IMR-90 (cell line): ENCODE measurements around the gene MRPL57. TPM values are rescaled to one million over a fixed set of nuclear protein-coding genes. Genes with fewer than 3 reads are reported as not detected.
A peak's percentile ranks its signal among the peaks of the same experiment; 100 is the strongest.

ENCODE experiments used
- ATAC-seq: fragments of 200-7000 bp; cut with Tn5 transposase; 2 replicates; pipeline ENCODE4 v1.9.1; 2020; ENCODE audit warnings: low read depth, mild to moderate bottlenecking, moderate library complexity
- BruUV-seq: library from RNA; stranded (reverse); fragments of 400-500 nt; replicated peaks from 2 replicates; lab custom pipeline; 2021; lab: Mats Ljungman, UMichigan
- CTCF ChIA-PET: fragments of 300-600 bp; formaldehyde crosslinking; extraction: SDS; loops from one replicate; lab custom pipeline; 2021; ENCODE audit warnings: antibody characterized with exemption; lab: Yijun Ruan, JAX
- POLR2A ChIA-PET: fragments of 300-600 bp; sonication (Branson Sonifier 250); formaldehyde crosslinking; loops from one replicate; lab custom pipeline; 2022; ENCODE audit warnings: antibody characterized with exemption; ENCODE audit not compliant: unreplicated experiment; lab: Charles Lee
- DNase-seq: peaks from one replicate; pipeline ENCODE4 v3.0.0; 2013
- H2AFZ ChIP-seq: replicated peaks from 2 replicates; pipeline ENCODE3; 2013; ENCODE audit warnings: low read length, mild to moderate bottlenecking; ENCODE audit not compliant: poor library complexity
- H2AK5ac ChIP-seq: 2 replicates; pipeline ENCODE4 v1.6.1; 2013; ENCODE audit warnings: low read depth, low read length, inconsistent platforms
- H2AK9ac ChIP-seq: replicated peaks from 2 replicates; pipeline ENCODE3; 2013; ENCODE audit warnings: mild to moderate bottlenecking, low read depth, low read length, moderate library complexity; ENCODE audit not compliant: poor library complexity
- H2BK120ac ChIP-seq: 2 replicates; pipeline ENCODE4 v1.6.1; 2013; ENCODE audit warnings: low read depth, low read length, inconsistent platforms
- H2BK15ac ChIP-seq: 3 replicates; pipeline ENCODE4 v1.6.1; 2013; ENCODE audit warnings: low read depth, low read length, inconsistent platforms
- H2BK20ac ChIP-seq: 2 replicates; pipeline ENCODE4 v1.6.1; 2013; ENCODE audit warnings: low read depth, mild to moderate bottlenecking, inconsistent platforms, low read length, moderate library complexity
- H2BK5ac ChIP-seq: 2 replicates; pipeline ENCODE4 v1.6.1; 2013; ENCODE audit warnings: mild to moderate bottlenecking, low read depth, low read length, inconsistent platforms; ENCODE audit not compliant: poor library complexity, severe bottlenecking
- H3K14ac ChIP-seq: replicated peaks from 2 replicates; pipeline ENCODE4 v1.6.1; 2013; ENCODE audit warnings: low read depth, low read length, inconsistent platforms
- H3K18ac ChIP-seq: 2 replicates; pipeline ENCODE4 v1.6.1; 2013; ENCODE audit warnings: low read depth, low read length, control low read depth
- H3K23ac ChIP-seq: 2 replicates; pipeline ENCODE4 v1.6.1; 2013; ENCODE audit warnings: low read depth, low read length, inconsistent platforms
- H3K27ac ChIP-seq: 2 replicates; pipeline ENCODE4 v1.5.1; 2013; ENCODE audit warnings: mild to moderate bottlenecking, control low read depth, low read length; ENCODE audit not compliant: insufficient read depth
- H3K27me3 ChIP-seq: 2 replicates; pipeline ENCODE4 v1.6.1; 2013; ENCODE audit warnings: low read length; ENCODE audit not compliant: control insufficient read depth, insufficient read depth
- H3K36me3 ChIP-seq: 2 replicates; pipeline ENCODE4 v1.6.1; 2013; ENCODE audit warnings: low read length, mixed read lengths; ENCODE audit not compliant: control insufficient read depth, insufficient read depth
- H3K4ac ChIP-seq: 2 replicates; pipeline ENCODE4 v1.6.1; 2013; ENCODE audit warnings: low read depth, low read length, inconsistent platforms
- H3K4me1 ChIP-seq: 2 replicates; pipeline ENCODE4 v1.6.1; 2013; ENCODE audit warnings: low read length, mixed read lengths; ENCODE audit not compliant: control insufficient read depth, insufficient read depth
- H3K4me2 ChIP-seq: 2 replicates; pipeline ENCODE4 v1.6.1; 2013; ENCODE audit warnings: low read depth, mild to moderate bottlenecking, control low read depth, low read length, moderate library complexity
- H3K4me3 ChIP-seq: 2 replicates; pipeline ENCODE4 v1.5.1; 2013; ENCODE audit warnings: low read depth, mild to moderate bottlenecking, control low read depth, low read length, moderate library complexity; ENCODE audit not compliant: insufficient read depth
- H3K56ac ChIP-seq: 2 replicates; pipeline ENCODE4 v1.6.1; 2013; ENCODE audit warnings: low read length, inconsistent platforms; ENCODE audit not compliant: insufficient read depth; ENCODE audit errors: extremely low read depth
- H3K79me1 ChIP-seq, 2 experiments: 2 replicates each; pipeline ENCODE4 v1.6.1; 2013; ENCODE audit warnings: low read length in 2 of 2, inconsistent platforms in 1 of 2, low read depth in 1 of 2
- H3K9ac ChIP-seq: 2 replicates; pipeline ENCODE4 v1.6.1; 2013; ENCODE audit warnings: low read depth, low read length, control low read depth
- H3K9me1 ChIP-seq: 2 replicates; pipeline ENCODE4 v1.6.1; 2013; ENCODE audit warnings: low read length, inconsistent platforms; ENCODE audit not compliant: insufficient read depth
- H3K9me3 ChIP-seq: 2 replicates; pipeline ENCODE4 v1.6.1; 2013; ENCODE audit warnings: low read length; ENCODE audit not compliant: control insufficient read depth, insufficient read depth
- H4K20me1 ChIP-seq: 2 replicates; pipeline ENCODE4 v1.6.1; 2013; ENCODE audit warnings: low read length, inconsistent platforms; ENCODE audit not compliant: insufficient read depth
- H4K5ac ChIP-seq: 2 replicates; pipeline ENCODE4 v1.6.1; 2013; ENCODE audit warnings: mild to moderate bottlenecking, low read depth, low read length, control low read depth
- H4K8ac ChIP-seq, 2 experiments: 2 replicates each; pipeline ENCODE4 v1.6.1; 2013; ENCODE audit warnings: low read depth in 2 of 2, low read length in 2 of 2, control low read depth in 1 of 2, inconsistent platforms in 1 of 2
- H4K91ac ChIP-seq: 2 replicates; pipeline ENCODE4 v1.6.1; 2013; ENCODE audit warnings: low read depth, low read length, inconsistent platforms; ENCODE audit not compliant: insufficient read depth
- MAFK ChIP-seq: IDR thresholded peaks from 2 replicates; pipeline ENCODE4 v1.6.1; 2012; ENCODE audit warnings: low read depth, low read length, improper control_type of control experiment
- NFE2L2 ChIP-seq: fragments of 150-350 bp; IDR thresholded peaks from 2 replicates; pipeline ENCODE4 v1.6.1; 2016; ENCODE audit warnings: low read depth, mild to moderate bottlenecking, low read length
- POLR2A ChIP-seq: IDR thresholded peaks from 2 replicates; pipeline ENCODE4 v1.6.1; 2012; ENCODE audit warnings: mild to moderate bottlenecking, low read depth, low read length
- WGBS, 2 experiments: methylation state at CpG; one replicate each; pipeline versions ENCODE4 v1.1.5 to v1.1.7; 2013; ENCODE audit warnings: missing lambda C conversion rate in 2 of 2; ENCODE audit not compliant: insufficient read length in 1 of 2; ENCODE audit errors: extremely low coverage in 2 of 2; 5-methylcytosine and 5-hydroxymethylcytosine counted together
- dilution Hi-C: fragments of 300-500 bp; cut with HindIII; formaldehyde crosslinking; loops from one replicate; pipeline ENCODE4 v1.14.3; 2018; ENCODE audit warnings: low sequenced_read_pairs; ENCODE audit not compliant: unreplicated experiment
- in situ Hi-C: fragments of 300-500 bp; cut with MboI; formaldehyde crosslinking; loops from 3 replicates; pipeline ENCODE4 v1.14.3; 2019; ENCODE audit warnings: low sequenced_read_pairs, inconsistent platforms, mixed read lengths
- intact Hi-C: fragments of 100-400 bp; cut with micrococcal nuclease; formaldehyde crosslinking; loops from 2 replicates; pipeline ENCODE4 v1.10.0; 2022
- polyA plus RNA-seq, 3 experiments: library from polyadenylated mRNA; depleted of rRNA; stranded (reverse); fragments of >200 nt; gene quantifications; 2 replicates each; pipeline ENCODE4 v1.2.3, GENCODE V29; 2012; ENCODE audit warnings: low replicate concordance in 1 of 3
- total RNA-seq: library from RNA; depleted of rRNA; stranded (reverse); fragments of >200 nt; gene quantifications from 2 replicates; pipeline ENCODE4 v1.2.3, GENCODE V29; 2012

The MRPL57 gene
- total and polyA plus RNA-seq, 2 of the 4 experiments (the other 2 are of a cell fraction): 7.0 to 8.0 TPM

- intact Hi-C loops (no loop called here), in situ Hi-C loops (no loop called here), dilution Hi-C loops (no loop called here)
- Histone ChIP-seq H4K5ac (no peak overlapping the region), H2AK5ac (no peak overlapping the region), H4K8ac (no peak overlapping the region), H4K91ac (no peak overlapping the region), H2BK20ac (no peak overlapping the region), H4K20me1 (peaks cover 3% of the 10 kb centered on the region; the same call in 1 of the 2 replicates), H2AFZ (no peak overlapping the region), H3K9ac (no peak overlapping the region), H3K27me3 (no peaks in the 10 kb centered on the region), H3K18ac (no peak overlapping the region), H2BK120ac (no peak overlapping the region), H2BK5ac (no peak overlapping the region), H3K36me3 (peaks cover 15% of the 10 kb centered on the region), H3K14ac (no peak overlapping the region), H3K9me3 (no peaks in the 10 kb centered on the region), H3K4me2 (no peak overlapping the region; the same call in 1 of the 2 replicates), H3K23ac (no peak overlapping the region), H3K4me1 (peaks cover 6% of the 10 kb centered on the region; the same call in 1 of the 2 replicates), H3K56ac (no peak overlapping the region), H3K9me1 (peaks cover 3% of the 10 kb centered on the region; the same call in 1 of the 2 replicates), H3K4me3 (no peak overlapping the region), H3K27ac (no peak overlapping the region), H2AK9ac (no peak overlapping the region), H3K4ac (no peak overlapping the region), H3K79me1 (peaks cover 11 to 13% of the 10 kb centered on the region in 2 experiments; a peak in 2 of 4 replicates), H2BK15ac (no peak overlapping the region)
- CTCF ChIA-PET: interaction anchor here (0.8 kb wide), 1 partner anchor 711 kb away, joined by 3 read pairs; no protein-coding TSS in a partner anchor
- no CpG with 5 or more reads among the region's 1 CpG for WGBS, 2 experiments
- BruUV-seq: no TSS peak
- POLR2A ChIA-PET: no interaction called here
- TF ChIP-seq POLR2A (no peak), NFE2L2 (no peak), MAFK (no peak)
- ATAC-seq: peak; percentile 48
- DNase-seq: peak; percentile 38
Observed at GRCh38 chr13:21149568-21149967, 26.9 kb upstream of the MRPL57 start.
